Measurements from ENCODE around the gene TSPO.

The TSPO gene

DNA sequence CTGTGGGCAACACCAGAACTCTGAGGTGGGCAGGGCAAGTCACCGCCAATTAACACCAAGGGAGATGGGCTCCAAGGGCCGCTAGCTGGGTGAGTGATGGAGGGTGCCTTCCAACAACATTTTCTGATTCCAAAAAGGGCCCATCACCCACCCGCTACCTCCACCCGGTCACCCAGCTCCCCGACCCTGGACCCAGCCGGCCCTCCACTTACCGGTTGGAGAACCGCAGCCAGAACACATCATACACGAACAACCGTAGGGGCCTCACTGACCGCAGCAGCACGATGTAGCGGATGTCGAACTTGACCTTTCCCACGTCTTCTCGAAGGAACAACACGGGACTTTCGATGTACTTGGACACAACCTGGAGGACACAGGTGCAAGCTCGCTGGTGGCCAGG lies 20.8 kb downstream of the TSPO start:
- Mint-ChIP-seq H3K27ac (no peak overlapping the region), H3K36me3 (peaks cover 9% of the 10 kb centered on the region), H3K4me3 (no peak overlapping the region), H3K4me1 (no peaks in the 10 kb centered on the region), H3K9me3 (no peaks in the 10 kb centered on the region), H3K27me3 (no peaks in the 10 kb centered on the region)
- DNase-seq (ENCODE audit: low spot score in 2 of 2): no peak
- ATAC-seq (ENCODE audit: low read depth): no peak

DNA sequence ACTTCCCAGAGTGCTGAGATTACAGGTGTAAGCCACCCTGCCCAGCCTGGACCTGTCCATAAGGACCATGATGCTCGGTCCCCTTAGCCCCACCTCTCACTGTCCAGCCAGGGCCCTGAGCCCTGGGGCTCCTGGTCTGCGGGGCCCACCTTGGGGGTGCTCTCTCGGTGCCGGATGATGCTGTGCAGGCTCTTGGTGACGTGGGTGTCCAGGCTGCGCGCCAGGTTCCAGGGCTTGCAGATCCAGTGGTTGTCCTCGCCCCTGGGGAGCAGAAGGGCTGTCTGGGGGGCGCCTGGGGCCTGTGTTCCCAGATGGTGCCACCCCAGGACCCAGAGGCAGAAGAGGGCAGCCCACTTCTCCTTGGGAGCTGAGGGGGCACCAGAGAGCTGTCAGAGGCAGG lies 22.2 kb downstream of the TSPO start:
- Mint-ChIP-seq H3K27ac (no peak overlapping the region), H3K4me1 (no peaks in the 10 kb centered on the region), H3K9me3 (no peaks in the 10 kb centered on the region), H3K36me3 (peaks cover 5% of the 10 kb centered on the region), H3K4me3 (no peak overlapping the region), H3K27me3 (no peaks in the 10 kb centered on the region)
- no peak for ATAC-seq (ENCODE audit: low read depth)
- DNase-seq (ENCODE audit: low spot score in 2 of 2): no peak

DNA sequence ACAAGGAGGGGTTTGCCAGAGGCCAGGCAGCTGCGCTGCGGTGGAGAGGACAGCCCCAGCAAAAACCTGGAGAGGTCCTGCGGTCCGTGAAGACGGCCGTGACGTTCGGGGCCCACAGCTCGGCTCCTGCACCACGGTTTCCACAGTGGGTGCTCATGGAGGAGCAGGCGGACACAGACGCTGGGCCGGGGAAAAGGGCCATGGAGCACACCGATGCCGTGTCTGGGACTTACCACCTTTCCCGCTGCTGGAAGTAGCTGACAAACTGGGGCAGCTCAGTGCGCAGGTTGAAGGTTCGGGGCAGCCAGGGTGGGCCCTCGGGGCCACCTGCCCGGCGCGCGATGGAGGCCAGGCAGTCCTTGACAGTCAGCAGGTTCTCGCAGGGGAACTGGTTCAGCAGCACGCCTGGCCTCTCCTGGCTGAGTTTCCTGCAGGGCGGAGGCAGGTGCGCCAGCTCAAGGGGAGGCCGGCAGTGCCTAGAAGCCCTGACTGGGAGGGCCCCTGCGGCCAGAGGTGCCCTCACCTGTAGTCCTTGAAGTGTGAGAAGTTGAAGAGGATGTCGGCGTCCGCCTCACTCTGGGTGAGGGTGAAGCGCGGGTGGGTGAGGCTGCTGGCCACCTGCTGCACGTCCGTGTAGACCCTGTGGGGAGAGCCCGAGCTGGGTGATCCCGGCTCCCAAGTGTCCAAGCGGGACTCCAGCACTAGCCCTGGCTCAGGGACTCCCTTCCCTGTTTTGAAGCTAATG lies 22.8 kb downstream of the TSPO start:
- no peaks in the 10 kb centered on the region for H3K9me3 Mint-ChIP-seq

DNA sequence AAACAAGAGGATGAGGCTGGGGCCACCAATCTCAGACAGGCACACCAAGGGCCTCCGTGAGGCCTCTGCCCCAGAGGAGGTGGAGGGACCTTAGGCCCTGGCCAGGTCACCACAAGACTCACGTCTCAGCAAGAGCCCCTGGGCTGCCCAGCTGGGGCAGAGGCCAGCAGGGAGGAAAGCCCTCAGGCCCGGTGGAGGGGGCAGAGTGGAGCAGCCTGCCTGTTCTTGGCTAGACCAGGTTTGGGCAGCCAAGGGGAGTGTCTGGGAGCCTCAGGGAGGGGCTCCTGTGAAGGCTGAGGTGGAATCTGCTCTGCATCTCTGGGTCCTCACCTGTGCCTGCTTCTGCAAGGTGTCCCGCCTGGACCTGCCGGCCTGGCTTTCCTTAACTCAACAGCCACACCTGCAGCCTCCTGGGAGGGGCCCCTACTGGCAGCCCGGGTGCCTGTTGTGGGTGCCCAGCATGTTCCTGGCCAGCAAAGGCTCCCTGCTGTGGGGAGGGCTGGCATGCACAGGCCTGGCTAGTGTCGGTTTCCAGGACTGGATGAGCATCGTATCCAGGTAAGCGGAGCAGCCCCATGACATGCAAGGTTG lies 23.7 kb downstream of the TSPO start:
- Mint-ChIP-seq H3K4me1 (no peaks in the 10 kb centered on the region), H3K36me3 (peaks cover 5% of the 10 kb centered on the region), H3K27me3 (no peaks in the 10 kb centered on the region), H3K4me3 (no peak overlapping the region), H3K27ac (no peak overlapping the region), H3K9me3 (no peaks in the 10 kb centered on the region)
- DNase-seq (ENCODE audit: low spot score in 2 of 2) (no peak), ATAC-seq (ENCODE audit: low read depth) (no peak)

More for the DNA sequence above, 22.8 kb downstream of the TSPO start:
- H3K4me3 Mint-ChIP-seq: no peak overlapping the region
- no peak for ATAC-seq (ENCODE audit: low read depth)
- peaks cover 5% of the 10 kb centered on the region for H3K36me3 Mint-ChIP-seq
- H3K27ac Mint-ChIP-seq: no peak overlapping the region
- H3K27me3 Mint-ChIP-seq: no peaks in the 10 kb centered on the region
- DNase-seq (ENCODE audit: low spot score in 2 of 2): no peak
- no peaks in the 10 kb centered on the region for H3K4me1 Mint-ChIP-seq

DNA sequence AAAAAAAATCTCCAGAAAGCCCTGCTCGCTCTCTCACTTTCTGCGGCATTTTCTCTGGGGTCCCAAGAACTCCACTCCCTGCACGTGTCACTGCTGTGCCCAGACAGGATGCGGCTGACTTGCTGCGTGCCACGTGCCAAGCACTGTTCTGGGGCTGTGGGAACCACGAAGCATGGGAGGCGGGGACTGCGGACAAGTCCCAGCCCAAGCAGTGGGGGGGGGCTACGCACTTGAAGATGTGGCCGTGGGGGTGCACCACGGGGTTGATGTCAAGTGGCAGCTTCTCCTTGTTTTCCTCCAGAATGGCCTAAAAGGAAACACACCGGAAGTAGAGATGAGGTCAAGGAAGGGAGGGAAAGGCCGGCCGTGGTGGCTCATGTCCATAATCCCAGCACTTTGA lies 24.7 kb downstream of the TSPO start:
- DNase-seq (ENCODE audit: low spot score in 2 of 2): no peak
- no peaks in the 10 kb centered on the region for H3K9me3 Mint-ChIP-seq
- peaks cover 3% of the 10 kb centered on the region for H3K36me3 Mint-ChIP-seq
- no peak overlapping the region for H3K4me3 Mint-ChIP-seq
- no peak overlapping the region for H3K27ac Mint-ChIP-seq
- no peak for ATAC-seq (ENCODE audit: low read depth)
- no peaks in the 10 kb centered on the region for H3K27me3 Mint-ChIP-seq
- H3K4me1 Mint-ChIP-seq: no peaks in the 10 kb centered on the region

DNA sequence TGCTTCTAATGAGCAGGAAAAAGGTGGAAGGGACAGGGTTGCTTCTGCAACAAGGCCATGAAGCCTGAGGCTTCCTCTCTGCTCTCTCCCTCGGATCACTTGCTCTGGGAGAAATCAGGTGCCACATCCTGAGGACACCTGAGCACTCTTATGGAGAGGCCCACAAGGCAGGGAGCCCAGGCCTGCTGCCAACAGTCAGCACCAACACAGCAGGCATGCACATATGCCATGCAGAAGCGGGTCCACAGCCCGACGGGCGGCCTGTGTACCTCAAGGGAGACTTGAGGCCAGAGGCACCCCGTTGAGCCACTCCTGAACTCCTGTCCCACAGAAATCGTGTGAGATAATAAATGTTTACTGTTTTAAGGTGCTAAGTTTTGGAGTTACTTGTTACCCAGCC lies 26.1 kb downstream of the TSPO start:
- H3K36me3 Mint-ChIP-seq: peaks cover 3% of the 10 kb centered on the region
- no peak overlapping the region for H3K4me3 Mint-ChIP-seq
- ATAC-seq (ENCODE audit: low read depth) (no peak), DNase-seq (ENCODE audit: low spot score in 2 of 2) (no peak)
- H3K27ac Mint-ChIP-seq: no peak overlapping the region
- no peaks in the 10 kb centered on the region for H3K27me3 Mint-ChIP-seq
- H3K4me1 Mint-ChIP-seq: peaks cover 2% of the 10 kb centered on the region
- H3K9me3 Mint-ChIP-seq: no peaks in the 10 kb centered on the region

DNA sequence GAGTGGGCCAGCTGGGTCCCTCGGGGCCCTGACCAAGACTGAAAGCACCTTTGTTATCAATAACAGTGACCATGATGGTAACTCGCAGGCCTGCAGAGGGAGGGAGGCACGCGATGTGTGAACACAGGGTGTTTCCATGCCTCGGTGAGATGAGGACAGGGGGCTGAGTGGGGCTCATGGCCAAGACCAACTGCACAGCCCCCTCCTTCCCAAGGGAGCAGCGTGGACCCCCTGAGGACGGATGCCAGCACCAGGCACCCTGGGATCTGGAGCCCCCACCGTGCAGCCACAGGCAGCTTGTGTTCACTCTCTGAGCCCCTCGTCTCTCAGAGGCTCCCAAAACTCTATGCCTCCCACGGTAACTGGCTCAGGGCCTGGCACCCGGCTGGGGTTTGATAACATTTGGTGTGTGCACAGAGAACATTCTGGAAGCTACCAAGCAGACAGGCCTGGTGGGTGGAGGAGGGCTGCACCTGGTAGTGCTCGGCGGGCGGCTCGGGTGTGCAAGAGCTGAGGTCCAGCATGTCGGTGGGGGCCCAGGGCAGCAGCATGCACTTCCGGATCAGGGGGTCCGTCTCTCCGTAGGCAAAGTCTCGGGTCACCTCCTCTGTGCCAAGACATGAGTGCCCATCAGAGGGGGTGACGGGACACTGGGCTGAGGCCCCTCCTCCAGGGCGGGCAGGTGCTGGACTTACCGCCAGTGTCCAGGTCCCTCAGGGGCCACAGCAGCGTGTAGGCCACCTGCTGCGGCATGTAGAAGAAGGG lies 28.0 kb downstream of the TSPO start:
- Mint-ChIP-seq H3K4me1 (peaks cover 2% of the 10 kb centered on the region), H3K36me3 (no peaks in the 10 kb centered on the region), H3K27ac (no peak overlapping the region), H3K9me3 (no peaks in the 10 kb centered on the region), H3K27me3 (no peaks in the 10 kb centered on the region), H3K4me3 (no peak overlapping the region)
- DNase-seq (ENCODE audit: low spot score in 2 of 2) (no peak), ATAC-seq (ENCODE audit: low read depth) (no peak)

DNA sequence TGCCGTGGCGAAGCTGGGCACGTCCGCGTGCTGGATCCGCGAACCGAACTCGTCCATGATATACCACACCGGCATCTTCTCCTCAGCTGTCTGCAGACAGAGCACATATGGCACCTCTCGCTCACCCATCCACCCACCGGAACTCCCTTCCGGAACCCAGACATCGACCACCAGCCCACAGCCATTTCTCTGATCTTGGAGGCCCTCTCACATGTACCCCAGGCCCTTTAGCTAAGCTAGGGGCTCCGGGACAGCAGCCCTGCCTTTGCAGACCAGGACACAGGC lies 28.5 kb downstream of the TSPO start:
- Mint-ChIP-seq H3K27ac (no peak overlapping the region), H3K36me3 (no peaks in the 10 kb centered on the region), H3K4me3 (no peak overlapping the region), H3K9me3 (no peaks in the 10 kb centered on the region), H3K4me1 (peaks cover 2% of the 10 kb centered on the region), H3K27me3 (no peaks in the 10 kb centered on the region)
- no peak for ATAC-seq (ENCODE audit: low read depth)
- DNase-seq (ENCODE audit: low spot score in 2 of 2): no peak

DNA sequence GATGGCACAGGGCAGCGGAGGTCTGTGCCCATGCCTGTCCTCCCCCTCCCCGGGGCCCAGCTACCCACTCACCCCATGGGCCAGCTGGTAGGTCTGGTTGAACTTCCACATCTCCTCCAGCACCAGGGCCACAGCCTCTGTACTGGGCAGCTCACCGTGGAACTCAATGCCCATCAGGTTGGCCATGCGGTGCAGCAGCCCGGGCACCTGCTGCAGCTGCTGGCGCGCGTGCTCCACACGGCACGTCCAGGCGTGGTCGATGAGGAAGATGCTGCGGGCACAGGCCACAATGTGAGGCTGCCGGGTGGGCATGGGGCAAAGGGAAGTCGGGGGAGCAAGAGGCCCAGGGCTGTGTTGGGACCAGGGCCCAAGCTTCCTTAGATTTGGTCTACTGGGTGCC lies 29.3 kb downstream of the TSPO start:
- ATAC-seq (ENCODE audit: low read depth) (no peak), DNase-seq (ENCODE audit: low spot score in 2 of 2) (no peak)
- H3K36me3 Mint-ChIP-seq: no peaks in the 10 kb centered on the region

DNA sequence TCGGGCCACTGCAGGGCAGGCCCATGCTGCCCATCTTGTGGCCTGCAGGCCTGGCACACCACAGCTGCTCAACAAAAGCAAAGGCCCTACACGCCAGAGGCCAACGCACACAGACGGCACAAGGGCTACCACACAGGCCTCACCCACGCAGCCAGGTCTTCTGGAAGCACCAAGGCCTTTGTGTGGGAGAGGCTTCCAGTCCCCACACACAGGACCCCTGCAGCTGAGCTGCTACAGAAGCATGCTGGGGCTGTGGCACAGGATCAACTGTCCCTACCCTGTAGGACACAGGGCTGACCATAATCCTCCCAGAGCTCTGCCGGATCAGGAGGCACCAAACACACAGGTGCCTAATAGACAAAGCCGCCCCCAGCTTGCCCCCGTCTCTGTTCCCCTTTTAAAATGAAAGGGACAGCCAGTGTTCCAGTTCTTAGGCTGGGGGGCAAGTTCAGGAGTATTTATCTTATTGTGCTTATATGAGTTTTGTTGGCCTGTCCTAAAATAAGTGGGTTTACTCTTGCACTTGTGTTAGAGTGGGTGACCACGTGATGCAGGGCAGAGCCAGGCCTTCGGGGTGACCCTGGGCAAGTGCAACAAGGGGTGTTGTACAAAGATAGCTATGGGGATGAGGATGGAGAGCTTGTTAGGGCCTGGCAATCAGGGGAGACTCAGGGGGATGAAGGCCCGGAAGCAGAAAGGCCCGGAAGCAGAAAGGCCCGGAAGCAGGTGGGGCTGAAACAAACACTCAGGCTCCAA lies 30.1 kb downstream of the TSPO start:
- DNase-seq (ENCODE audit: low spot score in 2 of 2) (no peak), ATAC-seq (ENCODE audit: low read depth) (no peak)
- no peaks in the 10 kb centered on the region for H3K36me3 Mint-ChIP-seq
- no peaks in the 10 kb centered on the region for H3K9me3 Mint-ChIP-seq
- H3K4me1 Mint-ChIP-seq: peaks cover 6% of the 10 kb centered on the region
- H3K27me3 Mint-ChIP-seq: no peaks in the 10 kb centered on the region
- no peak overlapping the region for H3K4me3 Mint-ChIP-seq
- no peak overlapping the region for H3K27ac Mint-ChIP-seq

More for the DNA sequence above, 29.3 kb downstream of the TSPO start:
- Mint-ChIP-seq H3K27me3 (no peaks in the 10 kb centered on the region), H3K9me3 (no peaks in the 10 kb centered on the region), H3K4me3 (no peak overlapping the region), H3K4me1 (peaks cover 6% of the 10 kb centered on the region), H3K27ac (no peak overlapping the region)

DNA sequence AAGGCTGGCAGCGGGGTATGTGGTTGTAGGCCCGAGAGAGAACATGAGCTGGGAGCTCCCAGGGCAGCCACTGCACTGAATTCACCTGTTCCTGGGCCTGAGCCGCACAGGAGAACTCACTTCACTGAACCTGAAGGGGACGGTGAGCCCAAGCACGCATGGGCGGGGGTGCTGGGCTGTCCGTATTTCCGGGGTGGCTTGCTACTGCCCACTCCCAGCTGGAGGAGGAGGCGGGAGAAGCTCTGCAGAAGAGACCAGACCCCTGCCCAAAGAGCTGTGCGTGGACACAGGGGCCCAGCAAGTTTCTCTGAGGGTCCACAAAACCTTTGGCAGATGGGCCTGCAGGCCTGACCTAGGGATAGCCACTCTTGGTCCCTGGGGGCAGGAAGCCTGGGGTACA lies 30.8 kb downstream of the TSPO start:
- ATAC-seq (ENCODE audit: low read depth): no peak
- no peak overlapping the region for H3K4me3 Mint-ChIP-seq
- no peak for DNase-seq (ENCODE audit: low spot score in 2 of 2)

DNA sequence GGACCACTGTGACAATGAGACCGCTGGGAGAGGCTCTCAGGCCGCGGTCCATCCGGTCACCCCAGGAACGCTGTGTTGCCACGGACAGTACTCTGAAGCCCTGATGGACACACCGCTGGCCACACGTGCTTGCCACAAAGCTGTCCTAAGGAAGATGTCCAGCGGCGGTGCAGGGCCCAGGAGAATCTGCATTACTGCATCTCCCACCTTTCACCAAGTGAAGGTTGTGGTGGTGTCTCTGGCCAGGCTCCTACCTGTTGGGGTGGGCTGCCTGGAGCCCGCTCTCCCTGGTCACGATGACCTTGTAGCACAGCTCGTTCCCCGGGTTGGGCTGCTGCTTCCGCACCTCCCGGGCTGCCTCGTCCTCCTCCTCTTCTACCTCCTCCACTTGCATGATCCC lies 31.4 kb downstream of the TSPO start:
- DNase-seq (ENCODE audit: low spot score in 2 of 2) (no peak), ATAC-seq (ENCODE audit: low read depth) (no peak)
- no peak overlapping the region for H3K27ac Mint-ChIP-seq
- H3K4me3 Mint-ChIP-seq: no peak overlapping the region
- H3K27me3 Mint-ChIP-seq: no peaks in the 10 kb centered on the region
- H3K9me3 Mint-ChIP-seq: no peaks in the 10 kb centered on the region
- no peaks in the 10 kb centered on the region for H3K36me3 Mint-ChIP-seq
- peaks cover 6% of the 10 kb centered on the region for H3K4me1 Mint-ChIP-seq

More for the DNA sequence above, 30.8 kb downstream of the TSPO start:
- no peaks in the 10 kb centered on the region for H3K9me3 Mint-ChIP-seq
- H3K27me3 Mint-ChIP-seq: no peaks in the 10 kb centered on the region
- H3K36me3 Mint-ChIP-seq: no peaks in the 10 kb centered on the region
- H3K4me1 Mint-ChIP-seq: peaks cover 6% of the 10 kb centered on the region
- no peak overlapping the region for H3K27ac Mint-ChIP-seq

DNA sequence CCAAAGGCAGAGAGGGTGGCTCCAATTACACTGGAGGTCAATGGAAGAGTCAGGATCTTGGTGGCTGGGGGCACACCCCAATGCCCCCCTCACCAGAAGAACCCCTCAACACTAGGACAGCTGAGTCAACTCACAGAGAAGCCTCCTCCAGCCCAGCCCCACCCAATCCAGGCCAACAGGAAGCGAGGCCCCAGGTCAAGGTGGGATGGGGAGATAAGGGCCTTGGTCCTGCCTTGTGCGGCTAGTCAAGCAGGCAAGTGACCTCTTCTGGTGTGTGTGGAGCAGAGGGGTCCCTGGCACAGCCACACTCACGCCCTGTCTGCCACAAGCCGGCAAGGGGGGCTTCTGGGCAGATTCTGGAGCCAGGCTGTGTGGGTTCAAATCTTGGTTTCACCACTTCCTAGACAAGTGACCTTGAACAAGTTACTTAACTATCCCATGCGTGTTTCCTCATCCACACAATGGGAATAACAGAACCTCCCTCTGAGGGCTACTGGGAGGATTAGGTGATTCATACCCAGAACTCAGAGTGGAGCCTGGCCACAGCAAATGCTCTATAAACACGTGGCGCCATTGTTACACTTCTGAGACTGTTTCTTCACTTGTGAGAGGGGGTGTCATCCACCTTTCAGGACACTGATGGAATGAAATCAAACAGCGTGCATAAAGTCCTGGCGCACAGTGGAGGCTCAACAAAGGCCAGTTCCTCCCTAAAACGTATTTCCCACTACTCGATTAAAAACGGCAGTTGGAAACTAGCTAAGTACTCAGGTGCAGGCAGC lies 32.3 kb downstream of the TSPO start:
- DNase-seq (ENCODE audit: low spot score in 2 of 2) (no peak), ATAC-seq (ENCODE audit: low read depth) (no peak)
- Mint-ChIP-seq H3K4me3 (no peak overlapping the region), H3K9me3 (no peaks in the 10 kb centered on the region), H3K27me3 (no peaks in the 10 kb centered on the region), H3K27ac (no peak overlapping the region), H3K36me3 (no peaks in the 10 kb centered on the region), H3K4me1 (peaks cover 6% of the 10 kb centered on the region)
